MCF 10A (cell line): Measurements from ENCODE around the gene AP4E1. TPM values are rescaled to one million over a fixed set of nuclear protein-coding genes. Genes with fewer than 3 reads are reported as not detected.

Source experiments
- BruUV-seq: library from RNA; stranded (reverse); fragments of 400-500 nt; replicated peaks from 2 replicates; lab custom pipeline; 2021; lab: Mats Ljungman, UMichigan
- CTCF ChIA-PET: fragments of 300-600 bp; sonication (Branson Sonifier 250); formaldehyde crosslinking; extraction: SDS; loops from one replicate; lab custom pipeline; 2021; ENCODE audit warnings: antibody characterized with exemption, inconsistent platforms; lab: Yijun Ruan, JAX
- POLR2A ChIA-PET: fragments of 300-600, 350-650 bp; sonication (Branson Sonifier 250); formaldehyde crosslinking; extraction: SDS; loops from one replicate; lab custom pipeline; 2020; ENCODE audit warnings: antibody characterized with exemption, inconsistent platforms; lab: Yijun Ruan, JAX
- DNase-seq: peaks from one replicate; pipeline ENCODE4 v3.0.0-alpha.2; 2018; ENCODE audit not compliant: unreplicated experiment
- H3K27ac Mint-ChIP-seq: one replicate; pipeline ENCODE4 v1.8.0; 2022; ENCODE audit warnings: mild to moderate bottlenecking, low read depth, mixed read lengths; ENCODE audit not compliant: unreplicated experiment
- H3K27me3 Mint-ChIP-seq: one replicate; pipeline ENCODE4 v1.8.0; 2022; ENCODE audit warnings: mixed read lengths; ENCODE audit not compliant: insufficient read depth, unreplicated experiment
- H3K36me3 Mint-ChIP-seq: one replicate; pipeline ENCODE4 v1.8.0; 2022; ENCODE audit warnings: mild to moderate bottlenecking, moderate library complexity, mixed read lengths; ENCODE audit not compliant: insufficient read depth, unreplicated experiment
- H3K4me1 Mint-ChIP-seq: one replicate; pipeline ENCODE4 v1.8.0; 2022; ENCODE audit warnings: mixed read lengths; ENCODE audit not compliant: insufficient read depth, unreplicated experiment
- H3K4me3 Mint-ChIP-seq: one replicate; pipeline ENCODE4 v1.8.0; 2022; ENCODE audit warnings: mild to moderate bottlenecking, moderate library complexity, mixed read lengths; ENCODE audit not compliant: unreplicated experiment
- H3K9me3 Mint-ChIP-seq: one replicate; pipeline ENCODE4 v1.8.0; 2022; ENCODE audit warnings: mixed read lengths; ENCODE audit not compliant: unreplicated experiment
- intact Hi-C: fragments of 100-400 bp; cut with micrococcal nuclease; formaldehyde crosslinking; loops from 2 replicates; pipeline ENCODE4 v1.14.1; 2022
- total RNA-seq: library from RNA; stranded (reverse); gene quantifications from 2 replicates; pipeline ENCODE4 v1.2.3, GENCODE V29; 2022
- TF ChIP-seq, protein P1 (sequence below): fragments of 200-600 bp; IDR thresholded peaks from one replicate; pipeline ENCODE4 v1.8.0; 2022; ENCODE audit warnings: antibody characterized with exemption, mild to moderate bottlenecking; ENCODE audit not compliant: unreplicated experiment

Gene AP4E1
- total RNA-seq, 1 experiment from 2014 or later = 28.2 TPM

DNA sequence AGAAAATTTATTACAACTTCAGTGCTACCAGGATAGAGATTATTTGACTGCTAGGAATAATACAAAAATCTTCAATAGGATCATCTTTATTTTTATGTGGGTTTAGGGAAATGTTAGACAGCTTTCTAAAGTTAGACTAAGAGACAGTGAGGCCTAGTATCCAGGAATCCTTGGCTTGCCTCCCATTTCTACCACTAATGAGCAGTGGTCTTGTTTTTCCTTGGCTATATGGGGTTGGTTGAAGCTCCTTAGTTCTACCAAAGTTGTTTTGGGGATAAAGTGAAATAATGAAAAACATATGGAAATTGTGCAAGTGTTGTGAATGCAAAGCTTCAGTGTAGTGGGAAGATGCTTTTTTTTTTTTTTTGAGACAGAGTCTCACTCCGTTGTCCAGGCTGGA lies 16.8 kb downstream of the AP4E1 start:
- ChIA-PET POLR2A (interaction anchor here (0.6 kb wide), 1 partner anchor 8 kb away, joined by 3 read pairs; no protein-coding TSS in a partner anchor), CTCF (interaction anchor here (0.6 kb wide), 2 partner anchors 238 to 268 kb away, joined by 3 to 4 read pairs; no protein-coding TSS in a partner anchor)
- BruUV-seq = no TSS peak
- no peaks in the 10 kb centered on the region for H3K27me3 Mint-ChIP-seq
- DNase-seq = no peak
- H3K27ac Mint-ChIP-seq = no peak overlapping the region
- TF ChIP-seq, protein P1, sequence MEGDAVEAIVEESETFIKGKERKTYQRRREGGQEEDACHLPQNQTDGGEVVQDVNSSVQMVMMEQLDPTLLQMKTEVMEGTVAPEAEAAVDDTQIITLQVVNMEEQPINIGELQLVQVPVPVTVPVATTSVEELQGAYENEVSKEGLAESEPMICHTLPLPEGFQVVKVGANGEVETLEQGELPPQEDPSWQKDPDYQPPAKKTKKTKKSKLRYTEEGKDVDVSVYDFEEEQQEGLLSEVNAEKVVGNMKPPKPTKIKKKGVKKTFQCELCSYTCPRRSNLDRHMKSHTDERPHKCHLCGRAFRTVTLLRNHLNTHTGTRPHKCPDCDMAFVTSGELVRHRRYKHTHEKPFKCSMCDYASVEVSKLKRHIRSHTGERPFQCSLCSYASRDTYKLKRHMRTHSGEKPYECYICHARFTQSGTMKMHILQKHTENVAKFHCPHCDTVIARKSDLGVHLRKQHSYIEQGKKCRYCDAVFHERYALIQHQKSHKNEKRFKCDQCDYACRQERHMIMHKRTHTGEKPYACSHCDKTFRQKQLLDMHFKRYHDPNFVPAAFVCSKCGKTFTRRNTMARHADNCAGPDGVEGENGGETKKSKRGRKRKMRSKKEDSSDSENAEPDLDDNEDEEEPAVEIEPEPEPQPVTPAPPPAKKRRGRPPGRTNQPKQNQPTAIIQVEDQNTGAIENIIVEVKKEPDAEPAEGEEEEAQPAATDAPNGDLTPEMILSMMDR = no peak
- intact Hi-C loops = no loop called here
- H3K36me3 Mint-ChIP-seq = peaks cover 71% of the 10 kb centered on the region
- no peak overlapping the region for H3K4me3 Mint-ChIP-seq
- H3K9me3 Mint-ChIP-seq = no peaks in the 10 kb centered on the region
- H3K4me1 Mint-ChIP-seq = no peaks in the 10 kb centered on the region

DNA sequence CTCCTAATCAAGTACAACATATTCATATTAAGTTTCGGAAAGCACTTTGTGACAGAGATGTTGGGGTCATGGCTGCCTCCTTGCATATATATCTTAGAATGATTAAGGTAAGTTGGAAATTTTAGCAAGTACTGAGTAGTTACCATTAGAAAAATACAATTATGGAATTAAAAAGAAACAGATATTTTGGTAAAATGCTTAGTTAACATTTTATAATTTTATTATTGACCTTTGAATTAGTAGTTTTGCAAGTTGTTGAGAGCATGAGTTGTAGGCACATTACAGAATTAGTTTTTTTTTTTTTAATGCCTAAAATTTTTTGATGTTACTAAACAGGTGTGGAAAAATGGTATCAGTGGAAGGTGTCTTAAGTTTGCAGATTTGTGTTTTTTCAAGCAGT lies 20.6 kb downstream of the AP4E1 start:
- TF ChIP-seq, protein P1 = no peak
- intact Hi-C loops = no loop called here
- no peaks in the 10 kb centered on the region for H3K27me3 Mint-ChIP-seq
- H3K4me3 Mint-ChIP-seq = no peak overlapping the region
- ChIA-PET CTCF (interaction anchor here (0.6 kb wide), 1 partner anchor 234 kb away, joined by 3 read pairs; no protein-coding TSS in a partner anchor), POLR2A (interaction anchor here (0.6 to 0.7 kb wide), 2 partner anchors 136 to 179 kb away, joined by 3 read pairs; no protein-coding TSS in a partner anchor)
- no peak overlapping the region for H3K27ac Mint-ChIP-seq
- BruUV-seq = no TSS peak
- no peak for DNase-seq
- no peaks in the 10 kb centered on the region for H3K9me3 Mint-ChIP-seq
- H3K4me1 Mint-ChIP-seq = no peaks in the 10 kb centered on the region
- peaks cover 76% of the 10 kb centered on the region for H3K36me3 Mint-ChIP-seq

DNA sequence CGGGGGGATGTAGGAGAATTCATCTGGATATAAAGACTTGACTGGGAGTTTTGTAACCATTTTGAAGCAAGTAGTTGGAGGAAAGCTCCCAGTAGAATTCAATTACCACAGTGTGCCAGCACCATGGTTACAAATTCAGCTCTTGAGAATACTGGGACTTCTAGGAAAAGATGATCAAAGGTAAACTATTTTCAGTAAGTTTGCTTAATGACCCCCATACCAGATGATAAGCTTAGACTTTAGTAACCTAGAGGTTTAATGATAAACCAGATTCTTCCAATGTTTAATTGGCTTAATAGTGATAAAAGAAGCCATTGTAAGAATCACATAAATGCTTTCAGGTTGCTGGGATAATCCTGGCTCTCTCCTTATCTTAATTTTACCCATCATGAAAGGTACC lies 22.3 kb downstream of the AP4E1 start:
- H3K27ac Mint-ChIP-seq = no peak overlapping the region
- no TSS peak for BruUV-seq
- H3K9me3 Mint-ChIP-seq = no peaks in the 10 kb centered on the region
- H3K4me3 Mint-ChIP-seq = no peak overlapping the region
- TF ChIP-seq, protein P1 = no peak
- H3K4me1 Mint-ChIP-seq = no peaks in the 10 kb centered on the region
- intact Hi-C loops = no loop called here
- POLR2A ChIA-PET = no interaction called here
- CTCF ChIA-PET = interaction anchor here (0.6 kb wide), 1 partner anchor 33 kb away, joined by 3 read pairs; no protein-coding TSS in a partner anchor
- peaks cover 81% of the 10 kb centered on the region for H3K36me3 Mint-ChIP-seq
- no peaks in the 10 kb centered on the region for H3K27me3 Mint-ChIP-seq
- DNase-seq = no peak

DNA sequence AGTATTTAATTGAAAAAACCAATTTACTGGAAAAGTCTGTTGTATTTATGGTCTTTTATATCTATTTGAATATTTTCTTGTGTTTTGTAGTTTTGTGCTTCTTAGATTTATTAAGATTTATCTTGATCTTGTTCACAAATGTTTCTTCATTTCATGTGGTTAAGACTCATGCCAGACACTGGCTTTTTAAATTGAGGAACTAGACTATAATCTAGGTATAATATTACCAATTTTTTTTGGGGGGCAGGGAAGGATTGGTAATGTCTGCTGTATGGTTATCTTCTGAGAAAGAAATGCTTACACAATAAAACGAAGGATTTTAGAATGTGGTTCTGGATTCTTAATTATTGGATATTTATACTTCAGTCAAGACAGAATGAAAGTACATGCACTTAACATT lies 24.9 kb downstream of the AP4E1 start:
- no TSS peak for BruUV-seq
- no peak for DNase-seq
- Mint-ChIP-seq H3K9me3 (no peaks in the 10 kb centered on the region), H3K27me3 (no peaks in the 10 kb centered on the region), H3K4me1 (no peaks in the 10 kb centered on the region), H3K27ac (no peak overlapping the region), H3K36me3 (peaks cover 71% of the 10 kb centered on the region), H3K4me3 (no peak overlapping the region)
- ChIA-PET POLR2A (interaction anchor here (0.6 kb wide), 2 partner anchors 8 to 47 kb away, joined by 3 to 5 read pairs; no protein-coding TSS in a partner anchor), CTCF (interaction anchor here (0.6 kb wide), 1 partner anchor 177 kb away, joined by 3 read pairs; no protein-coding TSS in a partner anchor)
- TF ChIP-seq, protein P1 = no peak
- intact Hi-C loops = no loop called here
